Gastroesophageal sphincter (tissue), 4 donors: ENCODE data around the gene PGF. TPM values are rescaled to one million over a fixed set of nuclear protein-coding genes. Genes with fewer than 3 reads are reported as not detected.
"Not testable (repeated sequence)": the region's sequence is repeated elsewhere in the genome, so short reads cannot be mapped to it uniquely, and the experiment has no call there.

Experiments used
- ATAC-seq: fragments of 150-250 bp; one replicate; pipeline ENCODE4 v1.9.1; 2016; ENCODE audit warnings: mild to moderate bottlenecking, moderate library complexity
- H3K27ac ChIP-seq, 4 donors: fragments of 200-600 bp; sonication (generic) in 3 of 4; 1 replicate in 3 of 4; 2 replicates in 1 of 4; pipeline ENCODE4 v1.5.1; 2016 to 2019
- H3K27me3 ChIP-seq: fragments of 200-600 bp; sonication (generic); one replicate; pipeline ENCODE4 v1.5.1; 2019
- H3K36me3 ChIP-seq, 2 donors: fragments of 200-600 bp; sonication (generic); one replicate each; pipeline ENCODE4 v1.5.1; 2019; ENCODE audit warnings: control low read depth in 1 of 2
- H3K4me1 ChIP-seq, 3 donors: fragments of 200-600 bp; sonication (generic); 1 replicate in 2 of 3; 2 replicates in 1 of 3; pipeline ENCODE4 v1.5.1; 2016 to 2019; ENCODE audit warnings: control low read depth in 2 of 3
- H3K4me3 ChIP-seq, 2 donors: fragments of 200-600 bp; sonication (generic); one replicate each; pipeline ENCODE4 v1.5.1; 2019; ENCODE audit warnings: mild to moderate bottlenecking in 1 of 2, moderate library complexity in 1 of 2
- H3K9me3 ChIP-seq, 3 donors: fragments of 200-600 bp; sonication (generic); one replicate each; pipeline ENCODE4 v1.5.1; 2017 to 2019; ENCODE audit warnings: control low read depth in 2 of 3
- CTCF ChIP-seq, 4 experiments: fragments of 200-600 bp in 2 of 4; fragments of 450-650 bp in 2 of 4; sonication (generic) in 1 of 4; IDR thresholded peaks; one replicate each; pipeline ENCODE4 v1.5.1; 2017 to 2019; ENCODE audit warnings: antibody characterized with exemption in 4 of 4, mild to moderate bottlenecking in 2 of 4, moderate library complexity in 2 of 4
- EP300 ChIP-seq: sonication (generic); formaldehyde crosslinking; IDR thresholded peaks from one replicate; pipeline ENCODE4 v1.6.1; 2017; ENCODE audit warnings: antibody characterized with exemption, mild to moderate bottlenecking
- POLR2A ChIP-seq, 2 donors: fragments of 450-650 bp; IDR thresholded peaks; one replicate each; pipeline ENCODE4 v1.6.1; 2017; ENCODE audit warnings: antibody characterized with exemption in 2 of 2, mild to moderate bottlenecking in 2 of 2, moderate library complexity in 1 of 2
- POLR2AphosphoS5 ChIP-seq: sonication (generic); formaldehyde crosslinking; IDR thresholded peaks from one replicate; pipeline ENCODE4 v1.6.1; 2017; ENCODE audit warnings: antibody characterized with exemption
- WGBS, 2 donors: methylation state at CpG; one replicate each; pipeline ENCODE4 v1.1.5; 2018; ENCODE audit warnings: low coverage in 1 of 2; 5-methylcytosine and 5-hydroxymethylcytosine counted together
- total RNA-seq, 4 donors: library from RNA; depleted of rRNA; stranded (reverse); fragments of >200 nt; gene quantifications; one replicate each; pipeline ENCODE4 v1.1.0, GENCODE V29; 2016

PGF gene
- total RNA-seq, 4 donors from 2014 or later: 11.2 to 21.0 (median 16.5) TPM

- Histone ChIP-seq H3K4me3 (no peak overlapping the region), H3K4me1 (peaks cover 0 to 64% (median 36%) of the 10 kb centered on the region in 3 donors)
- no peak for TF ChIP-seq EP300
- TF ChIP-seq POLR2AphosphoS5: no peak
These were observed 18.7 kb downstream of the PGF start for GRCh38 chr14:74936731-74937130.

GRCh38 chr14:74936151-74936550 lies 19.2 kb downstream of the PGF start:
- TF ChIP-seq POLR2A (IDR thresholded peaks at IDR 0.05) (no peak), POLR2AphosphoS5 (no peak), EP300 (no peak), CTCF (IDR thresholded peaks at IDR 0.05) (no peak)
- Histone ChIP-seq H3K4me1 (peaks cover 0 to 58% (median 31%) of the 10 kb centered on the region in 3 donors), H3K27ac (no peak overlapping the region), H3K27me3 (peaks cover 28% of the 10 kb centered on the region), H3K4me3 (no peak overlapping the region), H3K36me3 (no peaks in the 10 kb centered on the region), H3K9me3 (no peaks in the 10 kb centered on the region)
- WGBS, 2 donors: 80 to 100% methylated on average over 1 of the region's 11 CpGs
- ATAC-seq: no peak

More at GRCh38 chr14:74936731-74937130, 18.7 kb downstream of the PGF start:
- no peak overlapping the region for H3K27ac ChIP-seq
- H3K27me3 ChIP-seq: peaks cover 24% of the 10 kb centered on the region
- no peak for ATAC-seq
- 87 to 93% methylated on average over 3 to 8 of the region's 8 CpGs for WGBS, 2 donors
- no peaks in the 10 kb centered on the region for H3K36me3 ChIP-seq
- H3K9me3 ChIP-seq: no peaks in the 10 kb centered on the region

GRCh38 chr14:74935360-74935680 lies 20.1 kb downstream of the PGF start:
- H3K4me1 ChIP-seq: peaks cover 0 to 50% (median 25%) of the 10 kb centered on the region in 3 donors
- TF ChIP-seq POLR2A (IDR thresholded peaks at IDR 0.05): no peak
- TF ChIP-seq POLR2AphosphoS5: no peak
- TF ChIP-seq EP300: no peak
- no peak for TF ChIP-seq CTCF (IDR thresholded peaks at IDR 0.05)
- H3K36me3 ChIP-seq: no peaks in the 10 kb centered on the region
- peak overlapping the region in 3 of 4 donors; percentile 4 to 27 (median 24) for H3K27ac ChIP-seq
- H3K27me3 ChIP-seq: peaks cover 30% of the 10 kb centered on the region
- no peak for ATAC-seq
- H3K4me3 ChIP-seq: no peak overlapping the region
- WGBS, 2 donors: 60 to 93% methylated on average over 1 to 3 of the region's 9 CpGs
- H3K9me3 ChIP-seq: no peaks in the 10 kb centered on the region

GRCh38 chr14:74934476-74935359 lies 20.7 kb downstream of the PGF start:
- Histone ChIP-seq H3K36me3 (no peaks in the 10 kb centered on the region), H3K9me3 (no peaks in the 10 kb centered on the region), H3K4me3 (no peak overlapping the region), H3K4me1 (peaks cover 0 to 44% (median 19%) of the 10 kb centered on the region in 3 donors), H3K27me3 (peaks cover 30% of the 10 kb centered on the region), H3K27ac (peak overlapping the region in 3 of 4 donors; percentile 4 to 27 (median 24))
- ATAC-seq: peak; percentile 40
- TF ChIP-seq EP300 (no peak), CTCF (IDR thresholded peaks at IDR 0.05) (no peak), POLR2AphosphoS5 (no peak), POLR2A (IDR thresholded peaks at IDR 0.05) (no peak)
- WGBS, 2 donors: 50% methylated on average over 12 of the region's 26 CpGs; no CpG with 5 or more reads in 1 of the 2 donors

- peak overlapping the region in 1 of 4 donors; percentile 27 for H3K27ac ChIP-seq
- 30 to 100% methylated on average over 1 to 3 of the region's 4 CpGs for WGBS, 2 donors
- H3K4me1 ChIP-seq: peaks cover 0 to 37% (median 12%) of the 10 kb centered on the region in 3 donors
- no peak overlapping the region for H3K4me3 ChIP-seq
- H3K36me3 ChIP-seq: no peaks in the 10 kb centered on the region
- H3K9me3 ChIP-seq: no peaks in the 10 kb centered on the region
- no peak for ATAC-seq
- H3K27me3 ChIP-seq: peaks cover 30% of the 10 kb centered on the region
- TF ChIP-seq EP300: no peak
- TF ChIP-seq POLR2A (IDR thresholded peaks at IDR 0.05): no peak
- TF ChIP-seq CTCF (IDR thresholded peaks at IDR 0.05): no peak
- no peak for TF ChIP-seq POLR2AphosphoS5
These were observed 21.4 kb downstream of the PGF start for GRCh38 chr14:74934041-74934440.

GRCh38 chr14:74932936-74933335 lies 22.5 kb downstream of the PGF start:
- H3K4me1 ChIP-seq: peaks cover 0 to 35% (median 8%) of the 10 kb centered on the region in 3 donors
- peak overlapping the region in 2 of 4 donors; percentile 14 to 37 for H3K27ac ChIP-seq
- ATAC-seq, H3K4me3 ChIP-seq, H3K36me3 ChIP-seq, H3K9me3 ChIP-seq: not testable (repeated sequence)
- 63 to 78% methylated on average over 2 to 4 of the region's 4 CpGs for WGBS, 2 donors
- H3K27me3 ChIP-seq: peaks cover 30% of the 10 kb centered on the region
